HL-60 (cell line): ENCODE results near the gene DMD.

ENCODE experiments used
- DNase-seq, 2 experiments: peaks; one replicate each; pipeline ENCODE4 v3.0.0-alpha.2; 2010 to 2020; ENCODE audit warnings: low read depth in 1 of 2, low spot score in 1 of 2
- H3K27ac ChIP-seq: fragments of 250-450 bp; sonication (Bioruptor Pico); replicated peaks from 2 replicates; pipeline ENCODE4 v1.5.1; 2020; ENCODE audit warnings: mild to moderate bottlenecking, moderate library complexity
- H3K27me3 ChIP-seq: fragments of 250-450 bp; sonication (Bioruptor Pico); 2 replicates; pipeline ENCODE4 v1.5.1; 2021; ENCODE audit warnings: mild to moderate bottlenecking, moderate library complexity; ENCODE audit not compliant: insufficient read depth, poor library complexity, severe bottlenecking
- H3K4me3 ChIP-seq: replicated peaks from 2 replicates; pipeline ENCODE4 v1.5.1; 2011; ENCODE audit warnings: mild to moderate bottlenecking, control low read depth, low read length; ENCODE audit not compliant: insufficient read depth
- CTCF ChIP-seq: IDR thresholded peaks from one replicate; pipeline ENCODE4 v1.5.1; 2011; ENCODE audit warnings: low read length, control low read depth, inconsistent platforms; ENCODE audit not compliant: insufficient read depth
- GABPA ChIP-seq: IDR thresholded peaks from 2 replicates; pipeline ENCODE4 v1.6.1; 2012; ENCODE audit warnings: low read depth
- POLR2AphosphoS5 ChIP-seq: IDR thresholded peaks from 2 replicates; pipeline ENCODE4 v1.6.1; 2012; ENCODE audit warnings: low read depth
- REST ChIP-seq: IDR thresholded peaks from 2 replicates; pipeline ENCODE4 v1.6.1; 2012; ENCODE audit warnings: low read depth; ENCODE audit not compliant: insufficient replicate concordance
- SPI1 ChIP-seq: IDR thresholded peaks from 2 replicates; pipeline ENCODE4 v1.6.1; 2012; ENCODE audit warnings: low read depth, mild to moderate bottlenecking, borderline replicate concordance

The DMD gene

GRCh38 chrX:31293409-31293808, 1917.9 kb downstream of the DMD start:
- Histone ChIP-seq H3K27me3 (no peaks in the 10 kb centered on the region), H3K27ac (no peak overlapping the region), H3K4me3 (no peak overlapping the region)
- TF ChIP-seq CTCF (no peak), GABPA (no peak), SPI1 (no peak), REST (no peak), POLR2AphosphoS5 (no peak)
- DNase-seq: no peak

- H3K27me3 ChIP-seq: no peaks in the 10 kb centered on the region
- TF ChIP-seq GABPA (no peak), SPI1 (no peak), POLR2AphosphoS5 (no peak), REST (no peak), CTCF (no peak)
- H3K4me3 ChIP-seq: no peak overlapping the region
- H3K27ac ChIP-seq: no peak overlapping the region
- no peak for DNase-seq
Observed at GRCh38 chrX:31291131-31291530, 1920.2 kb downstream of the DMD start.

GRCh38 chrX:31287861-31288260, 1923.5 kb downstream of the DMD start:
- no peak overlapping the region for H3K27ac ChIP-seq
- TF ChIP-seq REST (no peak), GABPA (no peak), CTCF (no peak)
- H3K27me3 ChIP-seq: no peaks in the 10 kb centered on the region
- H3K4me3 ChIP-seq: no peak overlapping the region
- DNase-seq: no peak
